Activated CD4-positive, alpha-beta T cell treated with anti-CD3 and anti-CD28 coated beads, Interleukin-2, amount 10 ng/mL, durations not matched to agents 7 days and 5 days (primary cell): ENCODE measurements around the gene TMEM187. TPM values are rescaled to one million over a fixed set of nuclear protein-coding genes. Genes with fewer than 3 reads are reported as not detected.

Experiments used
- CTCF ChIA-PET: fragments of 350-600 bp; sonication (Branson Sonifier 250); formaldehyde crosslinking; loops from one replicate; lab custom pipeline; 2021; ENCODE audit warnings: antibody characterized with exemption; lab: Charles Lee
- POLR2A ChIA-PET: fragments of 350-600 bp; sonication (Branson Sonifier 250); formaldehyde crosslinking; loops from one replicate; lab custom pipeline; 2021; ENCODE audit warnings: antibody characterized with exemption; lab: Charles Lee
- DNase-seq: peaks from one replicate; pipeline ENCODE4 v3.0.0-alpha.2; 2020
- H3K27ac Mint-ChIP-seq: one replicate; pipeline ENCODE4 v1.8.0; 2021; ENCODE audit warnings: mild to moderate bottlenecking, moderate library complexity, mixed read lengths
- H3K27me3 Mint-ChIP-seq: one replicate; pipeline ENCODE4 v1.8.0; 2021; ENCODE audit warnings: mixed read lengths
- H3K36me3 Mint-ChIP-seq: one replicate; pipeline ENCODE4 v1.8.0; 2021; ENCODE audit warnings: low read depth, mixed read lengths
- H3K4me1 Mint-ChIP-seq: one replicate; pipeline ENCODE4 v1.8.0; 2021; ENCODE audit warnings: mixed read lengths
- H3K4me3 Mint-ChIP-seq: one replicate; pipeline ENCODE4 v1.8.0; 2021; ENCODE audit warnings: mild to moderate bottlenecking, moderate library complexity, mixed read lengths
- H3K9me3 Mint-ChIP-seq: one replicate; pipeline ENCODE4 v1.8.0; 2021; ENCODE audit warnings: mixed read lengths
- total RNA-seq, 2 experiments: library from RNA; stranded (reverse); gene quantifications; one replicate each; pipeline ENCODE4 v1.2.3, GENCODE V29; 2021

Gene TMEM187
- total RNA-seq, 2 experiments from 2014 or later, result 7.9 to 8.5 TPM

DNA sequence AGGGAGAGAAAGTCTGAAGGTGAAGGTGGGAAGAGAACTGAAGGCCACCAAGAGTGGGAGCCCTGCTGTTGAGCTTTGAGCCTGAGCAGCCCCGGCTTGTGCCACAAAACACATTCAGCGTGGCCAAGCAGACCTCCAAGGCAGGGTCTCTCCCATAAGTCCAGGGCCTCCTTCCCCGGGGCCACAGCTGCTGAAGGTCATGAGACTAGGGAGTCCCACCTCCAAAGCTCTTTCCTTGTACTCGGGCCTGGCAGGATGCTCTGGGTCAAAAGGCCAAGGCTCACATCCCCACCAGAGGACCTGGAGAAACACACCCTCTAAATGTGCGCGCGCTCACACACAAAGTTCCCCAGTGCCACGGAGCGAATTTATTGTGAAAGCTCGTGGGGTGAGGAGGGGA is 43.0 kb upstream of the TMEM187 start:
- Mint-ChIP-seq H3K27me3 (no peaks in the 10 kb centered on the region), H3K27ac (no peak overlapping the region), H3K36me3 (peaks cover 22% of the 10 kb centered on the region), H3K4me3 (peak overlapping the region; percentile 90), H3K9me3 (no peaks in the 10 kb centered on the region), H3K4me1 (peaks cover 30% of the 10 kb centered on the region)
- ChIA-PET POLR2A (no interaction called here), CTCF (interaction anchor here (0.9 to 16.0 kb wide), 2 partner anchors 18 to 19 kb away, joined by 3 to 205 read pairs; partner anchors contain the start of gene RENBP)
- no peak for DNase-seq

DNA sequence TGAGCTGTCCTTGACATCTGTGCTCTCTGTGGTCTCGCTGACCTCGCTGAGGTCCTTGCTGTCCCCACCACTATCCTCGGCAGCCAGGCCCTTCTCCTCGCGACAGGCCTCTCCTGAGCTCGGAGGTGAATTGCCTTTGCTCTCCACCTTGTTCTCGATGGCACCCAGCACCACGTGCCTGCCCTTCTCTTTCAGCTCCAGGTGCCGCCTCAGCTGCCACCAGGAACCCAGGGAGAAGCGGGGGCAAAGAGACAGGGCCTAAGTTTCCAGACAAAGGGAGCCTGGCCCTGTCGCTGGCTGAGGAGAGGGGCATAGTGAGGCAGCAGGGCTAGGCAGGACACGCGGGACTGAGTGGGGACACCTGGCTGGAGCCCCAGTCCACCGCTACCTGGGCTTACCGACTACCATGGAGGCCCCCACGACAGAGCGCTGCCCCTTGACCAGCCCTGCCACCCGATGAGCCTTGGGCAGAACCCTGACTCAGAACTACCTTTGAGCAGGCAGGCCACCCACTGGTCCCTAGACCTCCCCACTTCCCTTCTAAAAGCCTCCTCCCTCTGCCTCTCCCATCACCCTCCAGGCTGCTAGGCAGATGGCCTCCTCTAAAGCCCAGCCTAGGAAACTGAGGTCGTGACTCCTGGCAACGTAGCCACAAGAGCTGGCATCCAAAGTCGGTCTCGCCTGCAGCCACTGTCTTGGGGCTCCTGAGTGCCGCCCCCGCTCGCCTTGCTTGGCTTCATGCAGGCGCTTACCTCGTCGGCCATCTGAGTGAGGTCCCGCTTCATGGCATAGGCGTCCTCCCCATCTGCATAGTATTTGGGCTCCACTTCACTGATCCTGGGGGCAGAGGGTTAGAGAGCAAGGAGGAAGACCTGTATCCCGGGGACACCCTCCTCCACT is 42.3 kb upstream of the TMEM187 start:
- Mint-ChIP-seq H3K9me3 (no peaks in the 10 kb centered on the region), H3K36me3 (peaks cover 15% of the 10 kb centered on the region), H3K27me3 (no peaks in the 10 kb centered on the region), H3K4me1 (peaks cover 30% of the 10 kb centered on the region), H3K27ac (peak overlapping the region; percentile 60), H3K4me3 (no peak overlapping the region)
- ChIA-PET POLR2A (no interaction called here), CTCF (interaction anchor here (0.9 to 16.0 kb wide), 2 partner anchors 18 to 19 kb away, joined by 3 to 205 read pairs; partner anchors contain the start of gene RENBP)
- DNase-seq, result no peak

DNA sequence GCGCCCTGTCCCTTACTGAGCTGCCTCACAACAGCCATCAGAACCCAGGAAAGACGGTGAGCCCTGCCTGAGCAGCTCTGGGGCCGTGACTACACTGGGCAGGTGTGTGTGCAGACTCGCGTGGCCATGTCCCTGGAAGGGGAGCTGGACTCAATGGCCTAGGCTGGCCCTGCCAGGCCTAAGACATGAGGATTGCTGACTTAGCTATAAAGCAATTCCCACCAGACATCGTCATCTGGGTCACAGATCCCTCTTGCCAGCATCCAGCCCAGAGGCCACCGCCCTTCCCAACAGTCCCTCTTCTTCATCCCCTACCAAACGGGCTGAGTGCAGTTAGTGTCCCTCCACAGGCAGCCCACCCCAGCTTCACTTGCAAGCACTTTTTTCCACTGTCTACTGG is 41.4 kb upstream of the TMEM187 start:
- DNase-seq, result no peak
- Mint-ChIP-seq H3K4me1 (peaks cover 33% of the 10 kb centered on the region), H3K4me3 (no peak overlapping the region), H3K9me3 (no peaks in the 10 kb centered on the region), H3K36me3 (peaks cover 14% of the 10 kb centered on the region), H3K27me3 (no peaks in the 10 kb centered on the region), H3K27ac (peak overlapping the region; percentile 41)
- POLR2A ChIA-PET, result no interaction called here
- CTCF ChIA-PET, result interaction anchor here (16.0 kb wide), 1 partner anchor 17 kb away, joined by 205 read pairs; the partner anchor contains the start of gene RENBP

DNA sequence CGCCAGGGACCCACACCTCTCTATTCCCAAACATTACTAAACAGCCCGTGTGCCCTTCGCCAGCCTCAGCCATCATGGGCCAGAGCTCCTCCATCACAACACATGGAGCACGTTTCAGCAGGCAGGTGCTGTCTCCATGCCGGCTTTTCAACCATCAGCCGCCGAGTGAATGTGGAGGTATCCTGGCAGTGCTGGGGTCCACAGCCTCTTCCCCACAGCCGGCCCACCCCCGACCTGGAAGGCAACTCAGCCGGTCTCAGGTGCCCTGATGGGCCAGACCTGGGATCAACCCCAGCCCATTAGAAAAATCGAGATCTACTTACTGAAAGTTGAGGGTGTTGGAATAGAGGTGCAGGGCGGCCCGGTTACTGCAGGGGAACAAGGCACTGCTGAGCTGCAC is 40.8 kb upstream of the TMEM187 start:
- H3K9me3 Mint-ChIP-seq, result no peaks in the 10 kb centered on the region
- H3K36me3 Mint-ChIP-seq, result peaks cover 14% of the 10 kb centered on the region
- H3K27ac Mint-ChIP-seq, result no peak overlapping the region
- H3K4me1 Mint-ChIP-seq, result peaks cover 34% of the 10 kb centered on the region
- H3K27me3 Mint-ChIP-seq, result no peaks in the 10 kb centered on the region
- H3K4me3 Mint-ChIP-seq, result no peak overlapping the region
- POLR2A ChIA-PET, result no interaction called here
- CTCF ChIA-PET, result interaction anchor here (16.0 kb wide), 1 partner anchor 16 kb away, joined by 205 read pairs; the partner anchor contains the start of gene RENBP
- no peak for DNase-seq

DNA sequence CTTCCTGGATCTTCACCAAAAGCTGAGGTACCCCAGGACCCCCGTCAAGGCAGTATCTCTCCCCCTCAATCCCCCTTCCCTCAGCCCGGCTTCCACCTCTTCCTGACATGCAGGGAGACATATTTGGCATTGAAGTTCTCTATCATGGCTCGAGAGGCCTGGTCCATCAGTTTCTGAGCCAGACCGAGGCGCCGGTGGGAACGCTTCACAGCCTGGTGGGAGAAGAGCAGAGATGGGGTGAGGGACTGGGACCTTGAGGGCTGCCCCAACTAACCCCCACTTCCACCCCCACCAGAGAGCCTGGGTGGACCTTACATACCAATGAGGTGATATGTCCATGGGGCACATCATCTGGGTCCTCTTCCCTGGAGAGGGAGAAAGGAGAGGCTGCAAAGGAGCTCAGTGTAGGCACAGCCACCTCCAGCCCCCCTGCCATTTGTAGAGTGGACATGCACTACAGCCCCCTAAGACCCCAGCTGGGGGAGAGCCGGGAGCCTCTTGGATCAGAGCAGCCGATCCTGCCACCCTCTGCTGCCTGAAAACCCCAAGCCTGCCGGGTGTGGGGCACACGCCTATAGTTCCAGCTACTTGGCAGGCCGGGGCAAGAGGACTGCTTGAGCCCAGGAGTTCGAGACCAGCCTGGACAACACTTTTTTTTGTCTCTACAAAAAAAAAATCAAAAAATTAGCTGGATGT is 40.2 kb upstream of the TMEM187 start:
- Mint-ChIP-seq H3K9me3 (no peaks in the 10 kb centered on the region), H3K4me1 (peaks cover 34% of the 10 kb centered on the region), H3K27ac (no peak overlapping the region), H3K36me3 (peaks cover 14% of the 10 kb centered on the region), H3K27me3 (no peaks in the 10 kb centered on the region), H3K4me3 (no peak overlapping the region)
- ChIA-PET CTCF (interaction anchor here (0.9 to 16.0 kb wide), 2 partner anchors 10 to 16 kb away, joined by 3 to 205 read pairs; partner anchors contain the start of gene RENBP), POLR2A (interaction anchor here (0.6 kb wide), 1 partner anchor 68 kb away, joined by 5 read pairs; no protein-coding TSS in a partner anchor)
- DNase-seq, result no peak

DNA sequence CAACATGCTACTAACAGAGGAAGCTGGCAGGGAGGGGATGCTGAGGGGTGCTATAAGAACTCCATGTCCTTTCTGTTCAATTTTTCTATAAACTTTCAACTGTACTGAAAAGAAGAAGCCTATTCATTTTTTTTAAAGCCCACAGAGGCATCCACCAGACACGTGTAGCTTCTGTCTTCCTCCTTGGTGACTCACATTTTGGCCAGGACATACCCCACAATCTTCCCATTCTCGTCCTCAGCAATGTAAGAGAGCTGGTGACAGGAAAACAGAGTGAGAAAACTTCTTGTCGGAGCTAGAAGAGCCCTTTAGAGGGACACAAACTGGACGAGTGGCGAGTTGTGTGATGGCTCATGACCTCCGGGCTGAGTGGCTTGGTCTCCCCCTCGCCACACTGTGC is 38.8 kb upstream of the TMEM187 start:
- no peaks in the 10 kb centered on the region for H3K9me3 Mint-ChIP-seq
- CTCF ChIA-PET, result interaction anchor here (1.3 to 16.0 kb wide), 2 partner anchors 9 to 14 kb away, joined by 4 to 205 read pairs; partner anchors contain the start of gene RENBP
- POLR2A ChIA-PET, result no interaction called here
- H3K4me3 Mint-ChIP-seq, result peak overlapping the region; percentile 82
- H3K27ac Mint-ChIP-seq, result peak overlapping the region; percentile 83
- no peaks in the 10 kb centered on the region for H3K27me3 Mint-ChIP-seq
- DNase-seq, result no peak
- H3K36me3 Mint-ChIP-seq, result peaks cover 12% of the 10 kb centered on the region
- peaks cover 35% of the 10 kb centered on the region for H3K4me1 Mint-ChIP-seq

DNA sequence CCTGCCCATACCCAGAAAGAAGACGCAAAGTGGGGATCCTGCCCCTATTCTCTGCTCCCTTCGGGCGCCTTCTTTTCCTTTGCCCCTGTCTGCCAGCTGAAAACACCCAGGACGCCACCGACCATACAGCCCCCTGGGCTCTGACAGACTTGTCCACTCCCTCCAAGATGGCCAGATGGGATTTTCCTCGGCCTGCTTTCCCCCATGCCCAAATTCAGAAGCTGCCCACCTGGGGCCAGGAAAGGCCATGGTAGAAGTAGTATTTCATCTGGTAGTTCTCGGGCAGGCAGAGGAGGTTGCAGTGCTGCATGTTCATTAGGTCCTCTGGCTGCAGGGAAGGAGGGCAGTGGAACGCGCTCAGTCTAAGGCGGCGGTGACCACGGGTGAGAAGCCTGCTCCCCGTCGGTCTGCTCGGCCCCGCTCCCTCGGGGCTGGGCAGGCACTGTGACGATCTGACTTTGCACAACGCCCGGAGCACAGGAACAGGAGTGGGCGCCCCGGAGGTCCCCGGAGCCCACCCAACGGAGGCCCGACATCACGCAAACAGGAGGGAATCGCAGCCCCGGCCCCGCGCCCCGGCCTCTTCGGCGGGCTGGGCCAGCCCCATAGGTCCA is 38.3 kb upstream of the TMEM187 start:
- Mint-ChIP-seq H3K27me3 (no peaks in the 10 kb centered on the region), H3K9me3 (no peaks in the 10 kb centered on the region), H3K4me3 (peak overlapping the region; percentile 82), H3K36me3 (peaks cover 7% of the 10 kb centered on the region), H3K27ac (peak overlapping the region; percentile 83), H3K4me1 (peaks cover 30% of the 10 kb centered on the region)
- ChIA-PET CTCF (interaction anchor here (1.3 to 16.0 kb wide), 2 partner anchors 10 to 14 kb away, joined by 4 to 205 read pairs; partner anchors contain the start of gene RENBP), POLR2A (no interaction called here)
- DNase-seq, result no peak

DNA sequence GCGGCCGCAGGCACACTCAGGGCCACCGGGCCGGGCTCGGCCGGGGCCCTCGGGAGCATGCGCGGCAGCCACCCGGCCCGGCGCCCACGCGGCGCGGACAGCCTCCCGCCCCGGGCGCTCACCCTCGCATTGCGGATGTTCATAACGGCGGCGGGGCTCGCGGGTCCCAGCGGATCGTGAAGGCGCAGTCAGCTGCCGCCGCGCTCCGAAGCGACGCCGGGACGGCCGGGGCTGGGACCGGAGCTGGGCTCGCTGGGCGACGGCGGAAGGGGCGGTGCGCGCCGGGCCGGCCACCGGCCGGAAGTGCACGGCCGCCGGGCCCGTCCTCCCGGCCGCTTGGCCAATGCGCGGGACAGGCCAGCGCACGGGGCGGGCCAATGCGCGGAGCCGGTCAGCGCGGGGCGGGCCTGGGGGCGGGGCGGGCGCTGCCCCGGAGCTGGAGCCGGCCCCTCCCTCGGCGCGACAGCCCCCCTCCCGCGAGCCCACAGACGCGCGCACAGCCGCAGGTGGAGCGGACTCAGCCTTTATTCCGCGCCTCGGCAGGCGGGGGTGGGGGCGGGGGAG is 37.7 kb upstream of the TMEM187 start, which contains the start of gene NAA10:
NAA10 (minus strand) TSS at position 276 of the 564 bp plus-strand sequence; CDS start at position 143, 133 bp downstream.
- CTCF ChIA-PET, result interaction anchor here (16.0 kb wide), 1 partner anchor 13 kb away, joined by 205 read pairs; the partner anchor contains the start of gene RENBP
- Mint-ChIP-seq H3K36me3 (peaks cover 6% of the 10 kb centered on the region), H3K9me3 (no peaks in the 10 kb centered on the region), H3K27ac (peak within 1 kb of the TSS; percentile 83), H3K4me3 (peak within 1 kb of the TSS; percentile 82), H3K27me3 (no peaks in the 10 kb centered on the region), H3K4me1 (peaks cover 28% of the 10 kb centered on the region)
- peak; percentile 47 for DNase-seq
- POLR2A ChIA-PET, result no interaction called here

DNA sequence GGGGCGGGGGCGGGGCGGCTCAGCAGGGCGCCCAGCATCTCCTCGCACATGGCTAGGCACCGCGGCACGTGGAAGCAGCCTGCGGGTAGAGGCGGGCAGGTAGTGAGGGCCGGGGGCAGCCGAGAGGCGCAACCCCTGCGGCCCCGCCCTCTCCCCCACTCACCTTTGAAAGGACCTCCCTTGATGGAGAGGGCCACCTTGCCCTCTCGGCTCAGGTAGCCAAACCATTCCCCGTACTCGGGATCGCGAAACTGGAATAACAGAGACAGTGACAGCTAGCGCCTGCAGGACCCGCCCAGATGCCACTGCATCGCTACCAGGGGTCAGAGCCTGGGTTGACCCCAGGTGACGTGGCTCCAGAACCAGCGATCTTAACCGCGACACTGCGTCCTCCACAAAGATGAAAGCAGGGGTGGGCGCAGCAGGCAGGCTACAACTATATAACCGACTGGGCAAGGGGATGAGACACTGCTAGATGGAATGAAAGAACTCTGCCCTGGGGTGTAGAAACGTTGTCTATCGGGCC is 37.2 kb upstream of the TMEM187 start:
- ChIA-PET POLR2A (no interaction called here), CTCF (interaction anchor here (16.0 kb wide), 1 partner anchor 13 kb away, joined by 205 read pairs; the partner anchor contains the start of gene RENBP)
- H3K4me1 Mint-ChIP-seq, result peaks cover 28% of the 10 kb centered on the region
- no peaks in the 10 kb centered on the region for H3K27me3 Mint-ChIP-seq
- peak overlapping the region; percentile 54 for H3K27ac Mint-ChIP-seq
- DNase-seq, result no peak
- no peaks in the 10 kb centered on the region for H3K9me3 Mint-ChIP-seq
- H3K36me3 Mint-ChIP-seq, result peaks cover 8% of the 10 kb centered on the region
- H3K4me3 Mint-ChIP-seq, result peak overlapping the region; percentile 70

DNA sequence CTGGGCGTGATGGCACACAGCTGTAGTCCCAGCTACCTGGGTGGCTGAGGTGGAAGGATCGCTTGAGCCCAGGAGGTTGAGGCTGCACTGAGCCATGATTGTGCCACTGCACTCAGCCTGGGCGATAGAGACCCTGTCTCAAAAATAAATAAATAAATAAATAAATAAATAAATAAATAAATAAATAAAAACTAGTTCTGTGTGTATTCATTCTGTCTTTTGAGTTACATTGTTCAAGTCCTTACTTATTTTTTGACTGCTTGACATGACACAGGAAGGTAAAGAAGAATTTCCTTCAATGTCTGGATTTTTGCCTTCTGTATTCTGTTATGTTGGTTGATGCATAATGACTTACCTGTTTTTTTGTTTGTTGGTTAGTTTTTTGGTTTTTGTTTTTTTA is 35.5 kb upstream of the TMEM187 start:
- H3K4me3 Mint-ChIP-seq, result no peak overlapping the region

DNA sequence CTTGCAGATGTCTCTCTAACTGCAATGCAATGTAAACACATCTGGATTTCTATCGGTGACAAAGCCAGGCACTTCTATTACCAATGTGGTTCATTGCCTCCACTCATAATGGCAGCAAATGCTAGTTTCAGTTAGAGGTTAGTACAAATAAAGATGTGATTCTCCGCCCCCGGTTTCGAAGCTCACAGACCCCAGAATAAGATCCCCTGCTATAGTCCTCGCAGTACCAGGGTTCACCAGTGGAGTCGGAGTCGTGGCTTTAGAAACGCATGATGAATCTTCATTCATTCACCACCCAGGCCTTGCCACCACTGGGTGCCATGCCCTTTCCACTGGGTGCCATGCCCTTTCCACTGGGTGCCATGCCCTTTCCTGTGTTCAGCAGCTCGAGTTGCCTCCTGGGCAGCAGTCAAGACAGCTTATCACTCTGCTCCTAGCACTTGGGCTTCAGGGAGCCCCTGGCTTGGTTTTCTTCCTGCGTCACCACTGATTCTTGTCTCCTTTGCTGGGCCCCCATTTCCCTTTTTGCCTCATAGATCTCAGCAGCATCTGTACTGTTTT is 34.2 kb upstream of the TMEM187 start:
- H3K27ac Mint-ChIP-seq, result no peak overlapping the region
- H3K4me3 Mint-ChIP-seq, result no peak overlapping the region
- no peaks in the 10 kb centered on the region for H3K27me3 Mint-ChIP-seq
- H3K36me3 Mint-ChIP-seq, result peaks cover 5% of the 10 kb centered on the region
- POLR2A ChIA-PET, result no interaction called here
- peaks cover 20% of the 10 kb centered on the region for H3K4me1 Mint-ChIP-seq
- H3K9me3 Mint-ChIP-seq, result no peaks in the 10 kb centered on the region
- no peak for DNase-seq
- CTCF ChIA-PET, result interaction anchor here (0.8 to 3.3 kb wide), 5 partner anchors 9 to 14 kb away, joined by 3 to 15 read pairs (median 6); no protein-coding TSS in a partner anchor

More for the DNA sequence above, 35.5 kb upstream of the TMEM187 start:
- CTCF ChIA-PET, result interaction anchor here (0.8 to 3.3 kb wide), 4 partner anchors 9 to 12 kb away, joined by 5 to 15 read pairs (median 6); no protein-coding TSS in a partner anchor
- H3K27me3 Mint-ChIP-seq, result no peaks in the 10 kb centered on the region
- POLR2A ChIA-PET, result no interaction called here
- DNase-seq, result no peak
- H3K4me1 Mint-ChIP-seq, result peaks cover 22% of the 10 kb centered on the region
- peaks cover 5% of the 10 kb centered on the region for H3K36me3 Mint-ChIP-seq
- no peaks in the 10 kb centered on the region for H3K9me3 Mint-ChIP-seq
- no peak overlapping the region for H3K27ac Mint-ChIP-seq
